SHP77 treated with DMSO at 0.1 percent for 48 hours (cell line): ENCODE data around the gene LRP5.
"Not testable (repeated sequence)": the region's sequence is repeated elsewhere in the genome, so short reads cannot be mapped to it uniquely, and the experiment has no call there.

ENCODE experiments used
- DNase-seq: peaks from one replicate; lab custom pipeline; 2025; lab: John Stamatoyannopoulos, UW

Gene LRP5

GRCh38 chr11:68329536-68329935 is 17.1 kb downstream of the LRP5 start:
- no peak for DNase-seq

DNA sequence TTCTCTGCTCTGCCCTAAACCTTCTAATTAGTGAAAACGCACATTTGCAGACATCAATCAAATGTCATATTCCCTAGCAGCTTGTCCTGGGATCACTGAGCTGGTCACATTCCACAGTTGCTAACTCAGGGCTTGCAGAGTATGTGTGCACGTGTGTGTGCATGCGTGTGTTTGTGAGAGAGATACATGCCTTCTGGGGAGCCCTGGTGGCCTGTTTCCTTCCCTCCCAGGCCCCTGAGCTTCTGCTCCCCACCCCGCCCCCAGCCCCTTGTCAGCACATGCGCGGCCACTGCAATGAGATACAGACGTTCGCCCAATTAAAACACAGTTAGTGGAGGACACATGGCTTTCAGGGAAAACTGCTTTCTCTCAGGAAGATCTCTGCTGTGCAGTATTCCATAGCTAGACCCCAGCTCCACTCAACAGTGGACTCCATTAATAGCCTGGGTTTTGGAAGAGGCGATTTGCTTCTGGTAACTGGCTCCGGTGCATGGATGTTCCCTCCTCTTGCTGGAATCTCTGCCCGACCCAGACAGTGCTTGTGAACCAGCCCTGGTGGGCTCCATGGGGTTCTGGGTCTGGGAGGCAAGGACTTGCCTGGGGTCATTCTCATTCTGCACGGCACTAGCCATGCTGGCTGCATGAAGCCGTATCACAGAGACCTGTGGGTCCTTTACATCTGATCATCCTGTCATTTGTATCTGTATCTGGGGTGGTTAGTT is 17.7 kb downstream of the LRP5 start:
- DNase-seq, result no peak

GRCh38 chr11:68330700-68331337 is 18.4 kb downstream of the LRP5 start:
- DNase-seq, result no peak

GRCh38 chr11:68331338-68331947 is 19.1 kb downstream of the LRP5 start:
- DNase-seq, result no peak

DNA sequence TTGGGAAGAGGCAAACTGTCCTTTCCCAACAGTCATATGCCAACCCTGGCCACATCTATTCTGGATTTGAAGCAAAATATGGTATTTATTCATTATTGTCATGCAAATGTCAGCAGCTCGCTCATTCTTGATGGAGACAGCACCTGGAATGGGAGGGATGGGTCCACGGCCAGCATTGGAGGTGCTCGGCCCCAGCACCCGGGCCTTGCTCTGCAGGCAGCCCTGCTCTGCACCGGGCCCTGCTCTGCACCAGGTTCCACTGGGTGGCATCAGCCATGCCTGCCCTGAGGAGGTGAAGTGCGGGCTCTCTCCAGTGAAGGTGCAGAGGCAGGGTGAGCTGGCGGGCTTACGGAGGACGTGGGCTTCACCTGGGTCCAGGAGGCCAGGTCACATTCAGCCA is 19.8 kb downstream of the LRP5 start:
- no peak for DNase-seq

GRCh38 chr11:68333173-68333572 is 20.8 kb downstream of the LRP5 start:
- DNase-seq, result no peak

DNA sequence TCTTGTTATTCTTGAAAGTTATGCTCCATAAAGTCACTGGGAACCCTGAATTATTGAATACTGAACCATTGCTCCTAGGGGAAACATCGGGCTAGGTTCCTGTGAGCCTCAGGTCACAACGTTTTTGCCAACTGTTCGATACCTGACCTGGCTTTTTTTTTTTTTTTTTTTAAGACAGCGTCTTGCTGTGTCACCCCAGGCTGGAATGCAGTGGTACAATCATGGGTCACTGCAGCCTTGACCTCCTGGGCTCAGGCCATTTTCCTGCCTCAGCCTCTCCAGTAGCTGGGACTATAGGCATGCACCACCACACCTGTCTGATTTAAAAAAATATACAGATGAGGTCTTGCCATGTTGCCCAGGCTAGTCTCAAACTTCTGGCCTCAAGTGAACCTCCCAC is 22.5 kb downstream of the LRP5 start:
- DNase-seq, result no peak

- no peak for DNase-seq
Observed at GRCh38 chr11:68335683-68336082, 23.3 kb downstream of the LRP5 start.

GRCh38 chr11:68336716-68337115 is 24.3 kb downstream of the LRP5 start:
- no peak for DNase-seq

GRCh38 chr11:68337399-68337835 is 25.0 kb downstream of the LRP5 start:
- no peak for DNase-seq

DNA sequence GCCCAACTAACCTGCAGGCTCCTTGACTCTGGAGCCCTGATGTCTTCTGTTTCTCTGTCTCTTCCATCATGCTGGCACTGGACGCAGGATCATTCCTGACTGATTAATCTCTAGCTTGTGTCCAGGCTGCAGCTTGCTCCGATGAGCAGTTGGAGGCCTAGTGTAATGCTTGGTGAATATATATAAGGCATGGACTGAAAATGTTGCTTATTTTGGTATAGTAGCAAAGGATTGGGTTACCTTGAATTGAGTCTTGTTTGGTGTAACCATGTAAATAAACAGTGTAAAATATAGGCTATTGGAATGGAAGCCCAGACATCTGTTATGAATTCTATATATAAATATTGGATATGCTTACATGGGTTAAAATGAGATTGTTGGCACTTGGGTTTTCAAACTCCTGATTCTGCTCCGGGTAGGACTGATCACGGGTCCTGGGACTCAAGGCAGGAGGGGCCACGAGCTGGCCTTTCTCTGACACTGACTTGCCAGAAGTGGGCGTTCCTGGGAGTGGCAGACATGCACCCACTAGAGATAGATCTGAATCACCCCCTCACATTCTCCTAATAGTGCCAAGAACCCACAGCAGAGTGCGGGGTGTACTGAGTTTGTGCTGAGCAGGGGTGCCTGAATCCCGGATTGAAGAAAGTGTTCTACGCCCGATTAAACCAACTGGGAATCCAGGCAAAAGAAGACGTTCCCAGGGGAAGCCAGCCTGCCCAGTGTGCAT is 25.8 kb downstream of the LRP5 start:
- no peak for DNase-seq

GRCh38 chr11:68340003-68340767 is 27.8 kb downstream of the LRP5 start:
- no peak for DNase-seq

DNA sequence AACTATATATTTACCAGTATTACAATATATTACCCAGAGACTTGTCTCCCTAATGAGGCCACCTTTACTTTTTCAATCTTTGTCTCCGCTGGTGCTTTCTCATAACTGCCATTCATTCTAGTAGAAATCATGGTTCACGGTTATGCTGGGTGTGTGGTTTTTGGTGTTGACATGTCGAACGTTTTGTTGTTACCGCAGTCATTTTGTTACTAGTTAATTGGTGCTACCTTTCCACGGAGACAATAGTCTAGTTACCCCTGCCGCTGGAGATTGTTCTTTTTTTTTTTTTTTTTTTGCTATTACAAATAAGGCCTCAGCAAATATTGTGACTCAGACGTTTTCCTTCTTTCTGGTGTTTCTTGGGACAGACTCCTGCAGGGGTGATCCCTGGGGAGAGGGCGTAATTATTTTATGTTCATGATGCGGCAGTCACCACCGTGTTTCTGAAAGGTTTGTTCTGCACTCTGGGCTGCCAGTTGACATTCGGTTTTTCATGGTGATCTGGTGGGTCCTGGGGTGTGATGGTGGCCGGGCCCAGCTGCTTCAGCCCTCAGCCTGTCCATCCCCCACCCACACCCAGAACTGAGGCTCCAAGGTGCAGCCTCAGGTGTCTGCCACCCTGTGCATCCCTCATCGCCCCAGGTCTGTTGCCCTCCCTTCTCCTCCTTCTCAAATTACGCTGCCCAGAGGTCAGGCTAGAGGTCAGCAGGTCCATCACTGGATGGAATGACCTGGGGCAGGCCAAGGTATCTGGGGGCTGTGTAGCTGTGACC is 28.6 kb downstream of the LRP5 start:
- DNase-seq, result no peak

DNA sequence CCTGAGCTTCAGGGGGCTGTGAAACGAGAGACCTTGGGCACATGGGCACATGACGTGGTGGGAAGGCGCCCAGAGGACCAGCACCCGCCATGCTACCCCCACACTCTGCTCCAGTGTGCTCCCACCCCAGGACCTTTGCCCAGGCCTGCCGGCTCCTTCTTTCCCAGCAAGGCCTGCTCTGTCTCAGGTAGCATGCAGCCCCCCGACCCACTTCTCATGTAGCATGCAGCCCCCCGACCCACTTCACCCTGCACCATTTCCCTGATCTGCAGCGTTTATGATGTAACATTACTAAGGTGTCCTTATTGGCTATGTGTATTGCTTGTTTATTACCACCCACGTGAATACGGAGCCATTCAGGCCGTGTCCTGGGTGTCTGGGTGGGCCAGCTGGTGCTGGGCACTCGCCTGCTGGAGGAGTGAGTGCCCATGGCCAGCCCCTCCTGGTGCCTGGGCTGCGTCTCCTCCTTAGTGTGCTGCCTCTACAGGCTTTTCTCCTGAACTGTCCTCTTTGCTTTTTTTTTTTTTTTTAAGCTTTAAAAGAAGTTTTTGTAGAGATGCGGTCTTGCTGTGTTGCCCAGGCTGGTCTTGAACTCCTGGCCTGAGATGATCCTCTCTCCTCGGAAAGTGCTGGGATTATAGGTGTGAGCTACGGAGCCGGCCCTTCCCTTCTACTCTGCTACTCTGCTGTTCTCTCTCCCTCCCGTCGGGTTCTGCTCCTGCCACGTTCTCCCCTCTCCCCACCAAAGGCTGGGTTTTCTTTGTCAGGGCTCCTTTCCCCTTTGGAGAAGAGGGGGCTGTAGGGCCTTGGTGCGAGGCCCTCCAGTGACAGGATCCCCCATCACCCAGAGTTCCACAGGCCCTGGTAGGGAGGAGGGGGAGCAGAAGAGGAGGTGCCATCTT is 29.4 kb downstream of the LRP5 start:
- no peak for DNase-seq

DNA sequence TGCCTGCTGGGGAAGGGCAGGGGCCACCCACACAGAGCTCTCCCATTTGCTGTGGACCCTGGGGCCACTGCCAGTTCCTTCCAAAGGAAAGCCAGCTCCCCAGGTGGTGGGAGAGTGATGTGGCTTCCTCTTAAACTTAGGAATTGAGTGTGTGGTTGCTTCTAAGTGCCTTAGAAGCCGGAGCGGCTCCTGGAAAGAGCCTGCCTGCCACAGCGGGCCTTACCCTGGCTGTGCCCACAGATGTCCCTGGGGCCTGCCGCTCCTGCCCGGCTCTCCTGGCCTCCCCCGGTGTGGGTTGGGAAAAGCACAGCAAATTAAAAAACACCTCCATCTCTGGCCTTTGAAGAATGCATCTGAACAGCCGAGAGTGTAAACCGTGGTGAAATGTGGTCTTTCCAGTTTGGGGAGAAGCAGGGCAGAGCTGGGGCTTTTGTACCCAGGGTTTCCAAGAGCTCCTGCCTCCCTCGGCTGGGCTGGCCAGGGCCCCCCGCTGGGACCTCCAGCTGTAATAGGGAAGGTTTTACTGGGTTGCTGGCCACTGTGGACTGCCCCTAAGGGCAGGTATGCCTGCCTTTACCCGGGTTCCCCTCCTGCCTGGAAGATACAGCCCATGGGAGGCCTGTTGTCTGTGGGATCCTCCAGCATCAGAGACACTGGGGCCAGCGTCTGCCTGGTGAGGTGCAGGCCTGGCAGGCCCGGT is 30.2 kb downstream of the LRP5 start:
- DNase-seq, result no peak

GRCh38 chr11:68343761-68344256 is 31.4 kb downstream of the LRP5 start:
- no peak for DNase-seq

DNA sequence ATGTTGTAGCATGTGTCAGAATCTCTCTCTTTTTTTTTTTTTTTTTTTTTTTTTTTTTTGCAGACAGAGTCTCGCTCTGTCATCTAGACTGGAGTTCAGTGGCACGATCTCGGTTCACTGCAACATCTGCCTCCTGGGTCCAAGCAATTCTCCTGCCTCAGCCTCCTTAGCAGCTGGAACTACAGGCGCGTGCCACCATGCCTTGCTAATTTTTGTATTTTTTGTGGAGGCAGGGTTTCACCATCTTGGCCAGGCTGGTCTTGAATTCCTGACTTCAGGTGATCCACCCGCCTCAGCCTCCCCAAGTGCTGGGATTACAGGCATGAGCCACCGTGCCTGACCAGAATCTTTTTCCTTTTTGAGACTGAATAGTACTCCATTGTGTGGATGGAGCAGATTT is 32.4 kb downstream of the LRP5 start:
- DNase-seq, result not testable (repeated sequence)

GRCh38 chr11:68345776-68346461 is 33.5 kb downstream of the LRP5 start:
- no peak for DNase-seq

DNA sequence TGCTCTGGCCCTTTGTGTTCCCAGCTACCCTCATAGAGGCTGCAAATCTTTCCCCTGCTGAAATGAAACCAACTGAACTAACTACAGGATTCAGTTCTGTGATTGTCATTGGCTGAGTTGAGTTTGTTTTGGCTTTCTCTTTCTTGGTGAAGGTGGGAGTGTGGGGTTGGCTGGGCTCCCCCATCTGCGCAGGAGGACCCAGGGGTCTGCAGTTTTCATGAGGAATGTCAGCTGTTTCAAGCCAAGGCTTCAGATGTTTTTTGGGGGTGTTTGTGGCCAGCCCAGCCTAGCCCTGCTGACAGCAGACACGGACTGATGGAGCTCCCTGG is 34.0 kb downstream of the LRP5 start:
- no peak for DNase-seq
